GM21526 (cell line): ENCODE data around the gene FAAH.
"Not testable (repeated sequence)": the region's sequence is repeated elsewhere in the genome, so short reads cannot be mapped to it uniquely, and the experiment has no call there.

Experiments
- ATAC-seq: cut with Tn5 transposase; IDR thresholded peaks from one replicate; pipeline ENCODE4 v1.9.1; 2021; ENCODE audit warnings: moderate library complexity; ENCODE audit not compliant: unreplicated experiment, low FRiP score

FAAH gene

DNA sequence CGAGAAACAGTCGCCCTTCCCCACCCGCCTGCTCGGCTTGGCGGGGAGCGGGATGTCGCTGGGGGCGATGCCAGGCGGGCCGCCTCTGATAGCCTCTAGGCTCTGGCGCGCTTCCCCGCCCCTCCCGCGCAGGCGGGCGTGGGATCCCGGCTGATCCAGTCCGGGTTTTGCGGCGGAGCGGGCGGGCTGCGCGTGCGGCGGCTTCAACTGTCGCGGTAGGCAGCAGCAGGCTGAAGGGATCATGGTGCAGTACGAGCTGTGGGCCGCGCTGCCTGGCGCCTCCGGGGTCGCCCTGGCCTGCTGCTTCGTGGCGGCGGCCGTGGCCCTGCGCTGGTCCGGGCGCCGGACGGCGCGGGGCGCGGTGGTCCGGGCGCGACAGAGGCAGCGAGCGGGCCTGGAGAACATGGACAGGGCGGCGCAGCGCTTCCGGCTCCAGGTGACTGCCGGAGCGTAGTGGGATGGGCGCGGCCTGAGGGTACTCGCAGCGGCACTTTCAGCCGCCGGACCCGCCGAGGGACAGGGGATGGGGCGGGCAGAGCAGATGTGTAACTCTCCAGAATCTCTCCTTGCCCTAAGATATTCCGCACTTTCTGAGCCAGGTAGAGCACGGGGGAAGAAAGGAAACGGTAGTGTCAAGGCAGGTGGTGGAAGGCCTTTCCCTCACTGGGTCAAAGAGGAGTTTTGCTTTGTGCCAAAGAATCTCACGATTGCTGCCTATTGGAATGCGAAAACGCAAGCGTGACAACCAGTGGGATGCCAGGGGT lies at the start of gene FAAH:
TSS of gene FAAH (plus strand) at position 210 of the 764 bp plus-strand sequence. CDS start at position 242, 32 bp downstream.
- no peak for ATAC-seq

DNA sequence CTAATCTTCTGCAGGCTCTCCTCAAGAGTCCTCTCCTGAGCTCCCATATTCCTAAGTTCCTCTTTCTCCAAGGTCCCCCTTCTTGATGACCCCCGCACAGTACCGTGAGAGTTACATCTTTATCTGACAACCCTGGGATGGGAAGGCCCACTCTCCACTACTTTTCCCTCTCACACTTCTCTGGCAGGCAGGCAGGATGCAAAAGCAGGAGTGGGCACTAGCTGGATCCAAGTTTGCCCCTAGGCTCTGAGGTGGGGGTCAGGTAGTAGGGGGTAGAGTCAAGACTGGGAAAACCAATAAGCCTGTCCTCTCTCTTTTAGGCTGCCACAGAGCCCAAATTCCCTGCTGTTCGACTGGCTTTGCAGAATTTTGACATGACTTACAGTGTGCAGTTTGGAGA lies 49.6 kb upstream of the FAAH start:
- ATAC-seq: no peak

DNA sequence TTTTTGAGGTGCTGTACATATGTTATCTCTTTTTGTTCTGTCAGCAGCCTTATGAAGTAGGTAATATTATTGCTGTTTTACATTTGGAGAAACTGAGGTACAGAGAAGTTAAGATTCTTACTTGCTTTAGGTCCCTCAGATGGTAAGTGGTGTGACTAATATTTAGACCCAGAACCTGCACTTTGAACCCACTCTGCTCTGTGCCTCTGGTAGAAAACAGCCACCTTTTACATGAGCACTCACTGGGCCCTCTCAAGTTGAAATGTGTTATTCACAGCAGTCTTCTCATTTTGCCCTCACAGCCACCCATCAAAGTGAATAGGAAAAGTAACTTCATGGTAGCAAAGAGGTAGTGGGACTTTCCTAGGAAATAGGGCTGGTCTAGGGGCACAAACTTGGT lies 48.8 kb upstream of the FAAH start:
- ATAC-seq: no peak

DNA sequence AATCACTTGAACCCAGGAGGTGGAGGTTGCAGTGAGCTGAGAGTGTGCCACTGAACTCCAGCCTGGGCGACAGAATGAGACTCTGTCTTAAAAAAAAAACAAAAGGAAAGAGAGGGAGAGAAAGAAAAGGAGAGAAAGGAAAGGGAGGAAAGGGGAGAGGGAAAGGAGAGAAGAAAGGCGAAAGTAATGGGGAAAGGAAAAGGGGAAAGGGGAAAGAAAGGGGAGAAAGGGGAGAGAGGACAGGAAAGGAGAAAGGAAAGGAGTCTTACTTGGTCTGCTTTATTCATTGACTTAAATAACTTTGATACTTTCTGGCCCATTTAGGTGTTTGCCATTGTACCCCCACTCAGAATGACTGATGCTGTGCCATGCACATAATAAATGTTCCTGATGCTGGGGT lies 41.8 kb upstream of the FAAH start:
- ATAC-seq: no peak

DNA sequence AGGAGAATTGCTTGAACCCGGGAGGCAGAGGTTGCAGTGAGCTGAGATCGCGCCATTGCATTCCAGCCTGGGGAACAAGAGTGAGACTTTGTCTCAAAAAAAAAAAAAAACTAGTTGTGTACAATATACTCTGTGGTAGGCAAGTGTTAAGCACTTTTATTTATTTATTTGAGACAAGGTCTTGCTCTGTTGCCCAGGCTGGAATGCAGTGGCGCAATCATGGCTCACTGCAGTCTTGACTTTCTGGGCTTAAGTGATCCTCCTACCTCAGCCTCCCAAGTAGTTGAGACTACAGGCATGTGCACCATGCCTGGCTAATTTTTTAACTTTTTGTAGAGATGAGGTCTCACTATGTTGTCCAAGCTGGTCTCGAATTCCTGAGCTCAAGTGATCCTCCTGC lies 38.2 kb upstream of the FAAH start:
- ATAC-seq: not testable (repeated sequence)

DNA sequence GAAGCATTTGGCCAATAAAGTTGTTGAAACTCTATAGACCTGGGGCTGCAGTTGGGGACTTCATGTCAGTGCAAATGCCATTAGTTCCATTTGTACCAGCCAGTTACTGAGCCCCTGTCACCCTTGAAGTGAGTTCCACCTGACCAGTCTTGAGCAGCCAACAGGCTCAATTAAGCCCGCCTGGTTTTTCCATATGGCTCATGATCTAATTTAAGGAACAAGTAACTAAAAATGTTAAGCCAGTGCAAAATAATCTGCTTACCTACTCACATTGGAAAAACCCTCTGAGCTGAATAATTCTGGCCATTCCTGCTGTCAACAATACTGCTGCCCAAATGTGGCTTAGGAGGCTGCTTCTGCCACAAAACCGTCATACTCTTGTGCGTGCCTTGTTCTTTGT lies 32.0 kb upstream of the FAAH start:
- ATAC-seq: no peak

DNA sequence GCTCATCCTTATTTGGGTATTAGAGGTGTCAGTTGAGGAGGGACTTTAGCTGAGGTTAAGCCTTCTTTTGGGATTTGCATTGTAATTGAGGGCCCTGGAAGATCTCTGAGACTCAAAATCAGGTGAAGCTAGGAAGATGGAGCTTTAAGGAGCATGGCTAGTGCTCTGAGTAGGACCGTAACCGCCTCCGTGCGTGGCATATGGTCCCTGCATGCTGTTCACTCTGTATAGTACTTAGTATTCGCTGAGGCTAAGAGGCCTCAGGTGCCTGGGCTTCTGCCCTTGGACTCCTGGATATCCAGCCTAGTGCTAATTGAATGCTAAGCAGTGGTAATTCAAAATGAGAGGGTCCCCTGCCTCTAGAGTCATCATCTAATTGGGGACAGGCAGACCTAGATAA lies 31.0 kb upstream of the FAAH start:
- ATAC-seq: no peak

DNA sequence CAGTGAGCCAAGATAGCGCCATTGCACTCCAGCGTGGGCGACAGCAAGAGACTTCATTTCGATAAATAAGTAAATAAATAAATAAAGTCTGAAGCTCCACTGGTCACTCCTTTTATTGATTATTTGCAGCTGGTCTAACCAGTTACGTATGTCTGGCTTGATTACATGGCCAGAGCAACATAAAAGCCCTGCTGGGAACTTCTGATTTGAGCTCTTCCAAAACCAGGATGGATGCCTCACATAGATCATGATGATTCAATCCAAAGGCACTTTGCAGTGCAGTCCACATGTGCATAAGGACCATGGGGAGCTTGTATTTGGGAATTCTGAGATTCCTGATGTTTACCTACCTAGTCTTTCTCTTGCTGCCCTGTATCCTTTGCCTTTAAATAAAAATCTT lies 29.5 kb upstream of the FAAH start:
- ATAC-seq: no peak

DNA sequence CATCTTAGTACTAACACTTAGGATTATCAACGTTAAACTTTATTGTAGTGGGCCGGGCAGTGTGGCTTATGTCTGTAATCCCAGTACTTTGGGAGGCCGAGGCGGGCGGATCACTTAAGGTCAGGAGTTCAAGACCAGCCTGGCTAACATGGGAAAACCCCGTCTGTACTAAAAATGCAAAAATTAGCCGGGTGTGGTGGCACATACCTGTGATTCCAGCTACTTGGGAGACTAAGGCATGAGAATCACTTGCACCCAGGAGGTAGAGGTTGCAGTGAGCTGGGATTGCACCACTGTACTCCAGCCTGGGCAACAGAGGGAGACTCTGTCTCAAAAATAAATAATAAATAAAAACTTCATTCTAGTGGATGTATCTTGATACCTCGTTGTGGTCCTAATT lies 28.3 kb upstream of the FAAH start:
- ATAC-seq: not testable (repeated sequence)

DNA sequence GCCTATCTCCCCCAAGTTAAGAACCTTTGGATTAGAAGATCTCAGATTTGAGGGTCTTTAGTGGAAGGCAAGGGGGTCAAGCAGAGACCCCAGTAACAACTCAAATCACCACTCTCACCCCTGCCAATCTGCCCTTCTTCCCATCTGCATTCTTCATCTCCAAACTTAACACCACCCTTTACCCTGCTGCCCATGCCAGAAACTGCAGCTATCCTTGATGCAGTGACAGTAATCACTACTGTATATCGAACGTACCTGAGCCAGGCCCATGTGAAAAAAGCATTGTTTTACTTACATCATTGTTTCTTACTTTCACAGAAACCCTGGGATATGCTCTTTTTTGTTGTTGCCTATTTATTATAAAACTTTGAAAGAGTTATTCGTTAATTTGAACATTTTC lies 27.0 kb upstream of the FAAH start:
- no peak for ATAC-seq

DNA sequence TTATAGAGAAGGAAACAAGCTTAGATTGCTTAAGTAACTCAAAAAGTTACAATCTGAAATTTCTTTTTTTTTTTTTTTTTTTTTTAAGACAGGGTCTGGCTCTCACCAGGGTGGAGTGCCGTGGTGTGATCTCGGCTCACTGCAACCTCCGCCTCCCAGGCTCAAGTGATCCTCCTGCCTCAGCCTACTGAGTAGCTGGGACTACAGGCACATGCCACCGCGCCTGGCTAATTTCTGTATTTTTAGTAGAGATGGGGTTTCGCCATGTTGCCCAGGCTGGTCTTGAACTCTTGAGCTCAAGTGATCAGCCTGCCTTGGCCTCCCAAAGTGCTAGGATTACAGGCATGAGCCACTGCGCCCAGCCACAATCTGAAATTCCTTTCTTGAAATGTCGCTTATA lies 26.4 kb upstream of the FAAH start:
- not testable (repeated sequence) for ATAC-seq

DNA sequence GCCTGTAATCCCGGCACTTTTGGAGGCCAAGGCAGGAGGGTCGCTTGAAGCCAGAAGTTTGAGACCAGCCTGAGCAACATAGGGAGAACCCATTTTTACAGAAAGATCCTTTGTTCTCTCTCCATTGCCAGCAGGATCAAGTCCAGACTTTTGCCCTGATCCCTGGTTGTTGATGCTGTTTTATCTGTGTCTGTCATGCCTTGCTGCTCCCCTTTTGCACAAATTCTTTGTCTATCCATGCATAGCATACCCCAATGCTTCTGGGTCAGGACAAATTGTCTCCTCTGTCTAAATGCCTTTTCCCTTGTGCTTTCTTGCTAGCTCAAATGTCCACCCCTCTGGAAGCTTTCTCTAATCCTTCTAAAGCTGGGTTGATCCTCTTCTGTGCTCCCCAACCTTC lies 25.3 kb upstream of the FAAH start:
- no peak for ATAC-seq

DNA sequence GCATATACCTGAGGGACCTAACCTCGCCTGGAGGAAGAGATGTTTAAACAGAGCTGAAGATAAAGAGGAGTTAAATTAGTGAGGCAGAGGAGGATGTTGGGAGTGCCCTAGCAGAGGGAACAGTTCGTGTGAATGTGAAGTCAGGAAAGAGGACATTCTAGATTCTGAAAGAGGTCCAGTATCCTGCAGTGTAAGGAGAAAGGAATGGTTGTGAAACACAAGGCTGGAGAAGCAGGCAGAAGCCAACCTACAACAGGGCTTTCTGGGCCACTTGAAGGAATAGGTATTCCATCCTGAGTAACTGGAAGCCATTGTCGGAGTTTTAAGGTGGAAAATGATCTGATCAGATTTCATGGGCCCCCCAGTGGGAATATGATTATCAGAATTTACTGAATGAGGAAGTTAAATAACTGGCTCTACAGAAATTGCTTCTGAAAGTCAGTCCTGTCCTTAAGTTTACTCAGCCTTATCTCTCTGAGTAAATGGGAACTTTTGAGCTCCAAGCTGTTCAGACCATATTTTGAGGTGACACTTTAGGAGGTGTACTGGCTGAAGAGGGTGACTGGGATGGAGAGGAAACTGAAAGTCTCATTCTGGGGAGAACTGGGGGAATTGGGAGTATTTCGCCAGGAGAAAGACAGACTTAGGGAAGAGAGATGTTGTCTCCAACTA lies 24.4 kb upstream of the FAAH start:
- ATAC-seq: no peak

DNA sequence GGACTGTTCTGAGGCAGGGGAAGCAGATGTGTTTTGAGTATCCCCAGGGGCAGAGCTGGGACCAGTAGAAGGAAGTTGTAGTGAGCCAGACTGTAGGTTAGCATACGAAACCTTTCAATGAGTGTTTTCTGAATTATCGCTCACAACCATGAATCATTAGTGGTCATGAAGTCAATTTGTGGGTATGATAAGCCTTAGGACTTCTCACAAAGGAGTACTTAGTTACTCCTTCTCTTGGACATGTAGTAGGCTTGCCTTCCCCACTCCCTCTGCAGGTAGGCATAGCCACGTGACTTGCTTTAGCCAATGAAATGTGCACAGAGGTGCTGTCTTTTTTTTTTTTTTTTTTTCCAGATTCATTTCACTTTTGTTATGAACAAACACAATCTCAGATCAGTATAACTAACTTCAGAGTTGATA lies 23.9 kb upstream of the FAAH start:
- ATAC-seq: no peak

DNA sequence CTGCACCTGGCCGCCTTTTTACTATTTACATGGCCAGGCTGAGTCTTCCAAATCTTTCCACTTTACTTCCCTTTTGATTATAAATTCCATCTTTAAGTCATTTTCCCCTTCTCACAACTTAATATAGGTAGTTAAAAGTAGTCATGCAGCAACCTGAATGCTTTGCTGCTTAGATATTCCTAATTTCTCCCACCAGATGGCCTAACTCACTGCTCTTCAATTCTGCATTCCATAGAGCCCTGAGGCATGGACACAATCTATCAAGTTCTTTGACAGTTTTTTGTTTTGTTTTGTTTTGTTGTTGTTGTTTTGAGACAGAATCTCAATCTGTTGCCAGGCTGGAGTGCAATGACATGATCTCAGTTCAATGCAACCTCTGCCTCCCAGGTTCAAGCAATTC lies 21.7 kb upstream of the FAAH start:
- no peak for ATAC-seq

DNA sequence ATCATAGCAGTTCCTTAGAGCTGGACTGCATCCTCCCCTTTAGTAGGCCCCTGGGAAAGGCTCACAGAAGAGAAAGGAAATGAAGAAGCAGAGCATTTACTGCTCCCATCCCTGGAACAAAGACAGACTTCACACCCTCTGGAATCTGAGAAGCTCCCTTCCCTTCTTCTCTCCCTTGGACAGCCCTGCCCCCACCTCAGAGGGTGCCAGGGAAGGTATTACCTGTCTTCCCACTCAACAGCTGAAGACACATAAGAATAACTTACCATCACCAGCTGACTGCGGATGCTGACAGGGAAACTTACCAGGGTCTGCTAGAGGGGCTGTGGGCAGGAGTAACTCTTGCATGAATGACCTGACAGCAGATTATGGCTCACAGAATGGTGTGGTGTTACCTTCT lies 14.1 kb upstream of the FAAH start:
- ATAC-seq: no peak

DNA sequence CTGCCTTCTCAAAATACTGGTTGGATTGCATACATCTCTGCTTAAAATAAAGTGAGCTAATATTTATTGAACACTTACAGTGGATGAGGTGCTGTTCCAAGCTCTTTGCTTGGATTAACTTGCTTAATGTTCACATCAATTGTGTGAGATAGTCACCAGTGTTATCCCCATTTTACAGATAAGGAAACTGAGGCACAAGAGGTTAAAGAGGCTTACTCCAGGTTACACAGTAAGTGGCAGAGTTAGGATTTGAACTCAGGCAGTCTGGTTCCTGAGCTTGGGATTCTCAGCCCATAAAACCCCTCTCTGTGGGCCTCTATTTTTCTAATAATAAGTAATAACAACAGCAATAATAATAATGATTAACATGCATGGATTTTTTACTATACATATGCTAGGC lies 13.6 kb upstream of the FAAH start:
- no peak for ATAC-seq

DNA sequence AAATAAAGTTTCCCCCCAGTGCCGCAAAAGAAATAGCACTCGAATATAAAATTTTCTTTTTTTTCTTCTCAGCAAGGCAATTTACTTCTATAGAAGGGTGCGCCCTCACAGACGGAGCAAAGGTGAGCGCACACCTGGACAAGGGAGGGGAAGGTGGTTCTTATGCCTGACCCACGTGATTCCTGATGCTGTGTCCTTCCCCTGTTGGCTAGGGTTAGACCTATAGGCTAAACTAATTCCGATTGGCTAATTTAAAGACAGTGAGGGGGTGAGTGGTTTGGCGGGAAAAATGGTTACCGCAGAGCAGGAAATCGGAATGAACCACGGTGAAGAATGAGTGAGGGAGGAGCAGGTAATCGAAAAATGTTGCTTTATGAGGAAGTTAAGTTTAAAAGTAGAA lies 607 bp upstream of the FAAH start:
- ATAC-seq: no peak

DNA sequence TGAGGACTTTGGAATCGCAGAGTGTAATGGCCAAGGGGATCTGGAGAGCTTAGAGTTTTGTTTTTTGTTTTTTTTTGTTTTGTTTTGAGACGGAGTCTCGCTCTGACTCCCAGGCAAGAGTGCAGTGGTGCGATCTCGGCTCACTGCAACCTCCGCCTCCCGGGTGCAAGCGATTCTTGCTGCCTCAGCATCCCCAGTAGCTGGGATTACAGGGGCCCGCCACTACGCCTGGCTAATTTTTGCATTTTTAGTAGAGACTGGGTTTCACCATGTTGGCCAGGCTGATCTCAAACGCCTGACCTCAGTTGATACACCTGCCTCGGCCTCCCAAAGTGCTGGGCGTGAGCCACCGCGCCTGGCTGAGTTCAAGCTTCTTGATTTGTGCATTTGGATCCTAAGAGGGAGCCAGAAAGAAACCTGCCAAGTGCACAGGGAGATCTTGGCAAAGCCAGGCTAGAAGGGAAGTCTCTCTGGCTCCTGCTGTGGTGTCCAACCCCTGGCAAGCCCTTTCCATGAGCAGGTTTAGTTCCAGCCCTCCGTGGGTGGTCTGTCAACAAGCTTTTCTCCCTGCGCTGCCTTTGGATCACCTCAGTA lies 852 bp downstream of the FAAH start:
- no peak for ATAC-seq

DNA sequence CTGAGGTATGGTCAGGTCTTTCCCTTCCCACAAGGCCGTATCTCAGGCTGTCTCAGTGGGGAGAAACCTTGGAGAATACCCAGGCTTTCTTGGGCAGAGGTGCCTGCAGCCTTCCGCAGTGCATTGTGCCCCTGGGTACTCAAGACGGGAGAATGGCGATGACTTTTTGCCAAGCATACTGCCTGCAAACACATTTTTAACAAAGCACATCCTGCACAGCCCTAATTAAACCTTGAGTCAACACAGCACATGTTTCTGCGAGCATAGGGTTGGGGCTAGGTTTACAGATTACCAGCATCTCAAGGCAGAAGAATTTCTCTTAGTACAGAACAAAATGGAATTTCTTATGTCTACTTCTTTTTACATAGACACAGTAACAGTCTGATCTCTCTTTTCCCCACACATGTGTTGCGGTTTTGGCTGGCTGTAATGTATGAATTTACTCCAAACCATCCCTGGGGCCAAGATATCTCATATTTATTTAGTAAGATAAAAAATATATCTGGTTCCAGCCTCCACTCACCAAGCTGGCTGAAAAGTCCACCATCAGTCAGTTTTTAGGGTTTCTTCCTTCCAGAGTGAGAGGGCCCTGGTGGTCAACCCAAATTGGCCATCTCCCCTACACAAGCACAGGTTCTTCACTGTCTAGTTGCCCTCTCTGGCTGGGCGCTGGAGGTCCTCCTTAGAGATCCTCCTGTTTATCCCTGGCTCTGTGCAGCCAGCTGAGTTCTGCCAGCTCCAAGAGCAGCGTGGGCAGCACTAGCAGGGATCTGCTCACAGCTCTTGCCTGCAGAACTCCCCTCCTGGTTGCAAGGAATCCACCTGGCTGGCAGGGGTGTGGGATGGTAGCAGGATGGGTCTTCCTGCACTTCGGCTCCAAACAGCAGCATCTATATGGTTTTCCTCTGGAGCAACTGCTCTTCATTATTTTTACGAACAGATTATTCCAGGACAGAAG lies 2.6 kb downstream of the FAAH start:
- ATAC-seq: no peak

DNA sequence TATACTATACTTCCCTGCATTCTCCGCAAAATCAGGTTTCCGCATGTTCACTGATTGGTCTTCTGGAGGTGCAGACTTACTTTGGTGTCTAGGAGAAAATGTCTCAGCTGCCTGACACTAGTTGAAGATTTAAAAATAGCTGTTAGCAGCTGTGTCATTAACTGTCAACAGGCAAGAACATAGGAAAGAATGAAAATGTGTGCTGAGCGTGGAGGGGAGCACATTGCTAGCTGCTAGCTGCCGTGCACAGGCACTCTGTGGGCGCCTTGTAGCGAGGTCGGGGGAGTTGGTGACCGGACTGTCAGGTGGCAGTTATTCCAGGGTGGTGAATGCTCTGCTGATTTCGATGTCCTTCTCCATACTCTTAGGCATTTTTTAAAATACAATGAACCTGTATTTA lies 5.2 kb downstream of the FAAH start:
- no peak for ATAC-seq
